ENCODE measurements around the gene DGKG.

- TF ChIP-seq CTBP1 (IDR thresholded peaks at IDR 0.05; ENCODE audit: borderline replicate concordance) (no peak), NFRKB (IDR thresholded peaks at IDR 0.05) (no peak), ZNF384 (IDR thresholded peaks at IDR 0.05) (no peak), BHLHE40 (IDR thresholded peaks at IDR 0.05; ENCODE audit: borderline replicate concordance) (no peak), PKNOX1 (IDR thresholded peaks at IDR 0.05) (no peak), FOXA1 (IDR thresholded peaks at IDR 0.05) (no peak), SP1 (IDR thresholded peaks at IDR 0.05) (no peak), FOXM1 (IDR thresholded peaks at IDR 0.05; ENCODE audit: borderline replicate concordance) (no peak), ELF4 (IDR thresholded peaks at IDR 0.05) (no peak), TARDBP (IDR thresholded peaks at IDR 0.05) (no peak), SUZ12 (IDR thresholded peaks at IDR 0.05) (no peak), L3MBTL2 (conservative IDR thresholded peaks at IDR 0.05) (no peak), FOXK2 (IDR thresholded peaks at IDR 0.05) (no peak), HDGF (IDR thresholded peaks at IDR 0.05; ENCODE audit: borderline replicate concordance) (no peak)
Observed at GRCh38 chr3:186287711-186288110, 74.3 kb downstream of the DGKG start.
